ENCODE results near the gene EFCAB5. TPM values are rescaled to one million over a fixed set of nuclear protein-coding genes. Genes with fewer than 3 reads are reported as not detected.

EFCAB5 gene
- total RNA-seq, 1 donor from 2014 or later: 0.08 TPM

- DNase-seq (ENCODE audit: low read depth): no peak
These were observed 160.4 kb downstream of the EFCAB5 start for GRCh38 chr17:30101686-30102390.

GRCh38 chr17:30103921-30104320 lies 162.5 kb downstream of the EFCAB5 start:
- H3K36me3 ChIP-seq (ENCODE audit: control insufficient read depth, insufficient read depth, low read length): no peaks in the 10 kb centered on the region
- no peak for DNase-seq (ENCODE audit: low read depth)
- TF ChIP-seq CTCF (IDR thresholded peaks at IDR 0.05; ENCODE audit: insufficient read depth, low read length, poor library complexity, severe bottlenecking): no peak
- no peak overlapping the region for H3K4me3 ChIP-seq (ENCODE audit: low read depth, low read length)
- H3K27me3 ChIP-seq (ENCODE audit: control insufficient read depth, insufficient read depth, low read length): no peaks in the 10 kb centered on the region

More at GRCh38 chr17:30101686-30102390, 160.4 kb downstream of the EFCAB5 start:
- no peaks in the 10 kb centered on the region for H3K27me3 ChIP-seq (ENCODE audit: control insufficient read depth, insufficient read depth, low read length)
- H3K36me3 ChIP-seq (ENCODE audit: control insufficient read depth, insufficient read depth, low read length): no peaks in the 10 kb centered on the region
- no peak overlapping the region for H3K4me3 ChIP-seq (ENCODE audit: low read depth, low read length)
- TF ChIP-seq CTCF (IDR thresholded peaks at IDR 0.05; ENCODE audit: insufficient read depth, low read length, poor library complexity, severe bottlenecking): no peak

DNA sequence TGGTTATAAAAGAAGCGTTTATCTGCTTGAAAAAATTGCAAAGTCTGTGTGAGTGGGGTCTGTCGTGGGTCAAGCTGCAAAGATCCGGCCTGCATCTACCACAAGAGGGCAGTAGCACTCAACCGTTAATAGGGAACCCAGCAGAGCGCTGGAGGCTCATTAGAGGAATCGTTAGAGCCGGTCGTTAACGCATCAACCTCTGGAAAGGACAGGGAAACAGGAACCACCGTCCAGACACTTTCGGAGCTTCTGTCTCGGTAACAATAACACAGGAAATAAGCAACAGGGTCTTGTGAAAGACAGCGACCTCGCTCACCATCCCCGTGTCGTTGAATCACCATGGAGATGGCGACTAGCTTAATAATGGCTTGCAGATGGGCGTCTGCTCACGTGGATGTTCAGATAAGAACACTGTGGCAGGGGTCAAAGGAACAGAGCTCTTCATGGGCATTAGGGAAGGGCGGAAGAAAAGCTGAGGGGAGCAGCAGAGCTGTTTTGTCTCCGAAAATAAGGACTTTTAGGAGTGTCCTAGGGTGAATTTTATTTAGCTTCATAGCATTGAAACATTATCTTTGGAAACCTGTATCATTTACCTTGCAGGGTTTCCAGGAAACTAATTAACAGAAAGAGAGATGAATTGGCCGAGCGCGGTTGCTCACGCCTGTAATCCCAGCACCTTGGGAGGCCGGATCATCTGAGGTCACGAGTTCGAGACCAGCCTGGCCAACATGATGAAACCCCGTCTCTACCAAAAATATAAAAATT lies 163.3 kb downstream of the EFCAB5 start:
- DNase-seq (ENCODE audit: low read depth): no peak
- H3K36me3 ChIP-seq (ENCODE audit: control insufficient read depth, insufficient read depth, low read length): no peaks in the 10 kb centered on the region
- H3K27me3 ChIP-seq (ENCODE audit: control insufficient read depth, insufficient read depth, low read length): no peaks in the 10 kb centered on the region
- peak; percentile 97 for TF ChIP-seq CTCF (IDR thresholded peaks at IDR 0.05; ENCODE audit: insufficient read depth, low read length, poor library complexity, severe bottlenecking)
- H3K4me3 ChIP-seq (ENCODE audit: low read depth, low read length): peak overlapping the region; percentile 45

DNA sequence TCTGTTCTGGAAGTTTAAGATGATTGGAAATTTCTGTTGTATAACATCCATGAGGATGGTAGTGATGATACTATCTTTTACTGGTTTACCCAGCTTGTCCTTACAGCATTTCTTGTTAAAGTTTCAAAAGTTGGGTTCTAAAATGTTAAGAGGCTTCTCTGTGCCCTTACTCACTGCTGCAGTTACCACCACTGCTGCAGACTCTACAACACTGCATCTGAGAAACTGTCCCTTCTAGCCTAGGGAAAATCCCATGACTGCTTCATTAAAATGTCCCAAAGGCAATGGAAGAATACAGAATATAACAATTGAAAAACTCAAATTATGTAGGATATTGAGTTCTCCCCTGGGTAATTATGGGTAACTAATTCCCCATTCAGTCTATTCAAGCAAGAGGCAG lies 171.4 kb downstream of the EFCAB5 start:
- no peak for TF ChIP-seq CTCF (IDR thresholded peaks at IDR 0.05; ENCODE audit: insufficient read depth, low read length, poor library complexity, severe bottlenecking)
- no peaks in the 10 kb centered on the region for H3K36me3 ChIP-seq (ENCODE audit: control insufficient read depth, insufficient read depth, low read length)
- H3K4me3 ChIP-seq (ENCODE audit: low read depth, low read length): no peak overlapping the region
- H3K27me3 ChIP-seq (ENCODE audit: control insufficient read depth, insufficient read depth, low read length): no peaks in the 10 kb centered on the region
- no peak for DNase-seq (ENCODE audit: low read depth)

GRCh38 chr17:30113213-30113612 lies 171.8 kb downstream of the EFCAB5 start:
- DNase-seq (ENCODE audit: low read depth): no peak
- Histone ChIP-seq H3K27me3 (ENCODE audit: control insufficient read depth, insufficient read depth, low read length) (no peaks in the 10 kb centered on the region), H3K4me3 (ENCODE audit: low read depth, low read length) (no peak overlapping the region), H3K36me3 (ENCODE audit: control insufficient read depth, insufficient read depth, low read length) (no peaks in the 10 kb centered on the region)
- no peak for TF ChIP-seq CTCF (IDR thresholded peaks at IDR 0.05; ENCODE audit: insufficient read depth, low read length, poor library complexity, severe bottlenecking)

All from kidney epithelial cell (primary cell).